Stimulated activated CD8-positive, alpha-beta memory T cell treated with anti-CD3 and anti-CD28 coated beads, Interleukin-4, amount 100 ng/mL, for 4 hours (primary cell): ENCODE data around the gene PRKAG2.

Experiments used
- DNase-seq, 2 donors: peaks; one replicate each; pipeline ENCODE4 v3.0.0-alpha.2; 2020; ENCODE audit warnings: low read depth in 2 of 2, low spot score in 1 of 2

PRKAG2 gene

DNA sequence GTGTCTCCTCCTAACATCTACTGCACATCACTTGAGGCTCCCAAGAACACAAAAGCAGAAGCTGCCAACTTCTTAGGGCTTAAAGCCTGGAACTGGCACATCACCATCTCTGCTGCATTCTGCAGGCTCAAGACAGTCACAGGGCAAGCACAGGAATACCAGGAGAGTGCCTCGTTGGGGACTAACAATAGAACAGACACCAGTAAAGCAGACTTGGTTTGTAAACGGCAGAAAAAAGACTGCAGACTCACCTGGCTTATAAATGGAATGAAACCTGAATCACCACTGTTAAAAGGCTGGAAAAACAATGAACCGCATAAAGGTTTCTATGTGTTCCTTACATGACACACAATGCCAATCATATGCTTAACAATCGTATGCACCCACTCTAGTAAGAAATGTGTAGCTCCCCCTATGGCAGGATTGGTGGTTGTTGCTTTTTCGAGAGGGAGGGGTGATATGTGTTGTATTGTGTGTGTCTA is 370.0 kb downstream of the PRKAG2 start:
- no peak for DNase-seq
